Measurements from ENCODE around the gene TTLL3.

Gene TTLL3

DNA sequence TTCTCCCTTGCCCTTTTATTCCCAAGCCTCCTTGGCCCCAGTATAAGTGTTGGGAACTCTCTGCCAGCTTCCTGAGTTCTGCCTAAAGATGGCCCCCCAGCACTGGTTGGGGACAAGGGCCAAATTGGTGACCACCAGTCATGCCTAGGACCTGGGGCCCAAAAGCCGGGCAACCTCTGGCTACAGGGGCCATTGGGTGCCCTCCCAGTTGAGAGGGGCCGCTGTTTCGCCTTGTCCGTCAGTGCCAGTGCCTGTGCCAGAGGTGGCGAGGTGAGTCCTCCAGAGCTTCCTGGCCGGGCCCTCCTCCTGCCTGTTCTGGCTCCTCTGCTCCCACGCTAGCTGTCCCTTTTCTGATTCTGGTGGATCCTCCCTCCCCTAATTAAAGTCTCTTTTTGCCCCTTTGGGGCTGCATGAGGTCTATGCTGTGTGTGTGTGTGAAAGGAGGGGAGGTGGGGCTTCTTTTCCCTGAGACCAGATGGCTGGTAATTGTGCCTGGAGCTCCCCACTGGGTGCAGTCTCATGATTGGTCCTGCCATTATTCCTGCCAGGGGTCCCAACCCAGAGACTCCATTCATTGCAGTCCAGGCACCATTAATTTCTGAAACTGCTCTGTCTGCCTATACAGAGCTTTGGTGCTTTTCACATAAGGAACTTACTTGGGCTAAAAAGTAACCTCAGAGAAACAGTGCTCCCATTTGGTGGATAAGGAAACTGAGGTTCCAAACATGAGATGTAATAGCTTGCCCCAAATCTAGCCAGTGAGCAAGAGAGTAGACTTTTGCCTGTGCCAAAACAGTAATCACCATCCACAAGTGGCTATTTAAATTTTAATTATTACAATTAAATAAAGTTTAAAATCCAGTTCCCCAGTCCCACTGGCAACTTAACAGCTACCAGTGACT is 3.1 kb upstream of the TTLL3 start:
- no peak for DNase-seq (ENCODE audit: low read depth)

DNA sequence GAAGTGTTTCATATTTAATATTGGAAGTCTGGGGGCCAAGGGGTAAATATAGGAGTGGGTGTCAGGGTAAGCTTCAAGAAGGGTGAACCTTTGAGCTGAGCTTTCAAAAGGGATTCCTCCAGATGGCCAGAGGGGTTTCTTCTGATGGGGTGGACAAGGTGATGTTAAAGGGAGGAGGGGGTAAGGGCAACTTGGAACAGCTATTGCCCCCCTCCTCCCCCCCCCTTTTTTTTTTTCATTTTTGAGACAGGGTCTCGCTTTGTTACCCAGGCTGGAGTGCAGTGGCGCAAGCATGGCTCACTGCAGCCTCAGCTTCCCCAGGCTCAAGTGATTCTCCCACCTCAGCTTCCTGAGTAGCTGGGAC is 2.1 kb upstream of the TTLL3 start:
- DNase-seq (ENCODE audit: low read depth): no peak

DNA sequence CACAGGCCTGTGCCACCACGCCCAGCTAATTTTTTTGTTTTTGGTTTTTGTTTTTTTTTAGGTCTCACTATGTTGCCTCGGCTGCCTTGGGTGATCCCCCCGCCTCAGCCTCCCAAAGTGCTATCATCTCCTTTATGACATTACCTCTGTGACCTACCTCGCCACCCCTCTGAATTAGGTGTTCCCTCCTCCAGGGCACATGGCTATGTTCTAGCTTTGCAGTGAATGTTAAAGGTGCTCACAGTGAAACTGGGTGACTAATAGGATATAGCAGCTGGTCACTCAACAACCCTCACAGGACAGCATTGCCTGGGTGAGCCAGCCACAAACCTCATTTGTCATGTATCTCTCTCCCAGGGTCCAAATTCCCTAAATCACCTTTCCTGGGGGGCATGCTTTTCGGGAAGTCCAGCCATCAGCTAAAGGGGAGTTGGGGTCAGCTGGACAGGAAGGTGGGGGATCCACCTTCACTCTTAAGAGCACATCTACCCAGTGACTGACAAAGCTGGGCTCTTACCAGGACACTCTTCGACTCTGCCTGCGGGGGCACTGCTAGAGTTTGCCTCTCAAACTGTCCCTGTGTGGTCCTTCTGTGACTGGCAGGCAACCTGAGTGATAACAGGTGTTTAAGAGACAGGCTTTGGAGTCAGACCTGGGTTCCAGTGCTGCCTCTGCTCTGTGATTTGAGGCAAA is 1.6 kb upstream of the TTLL3 start:
- DNase-seq (ENCODE audit: low read depth): peak; percentile 20

DNA sequence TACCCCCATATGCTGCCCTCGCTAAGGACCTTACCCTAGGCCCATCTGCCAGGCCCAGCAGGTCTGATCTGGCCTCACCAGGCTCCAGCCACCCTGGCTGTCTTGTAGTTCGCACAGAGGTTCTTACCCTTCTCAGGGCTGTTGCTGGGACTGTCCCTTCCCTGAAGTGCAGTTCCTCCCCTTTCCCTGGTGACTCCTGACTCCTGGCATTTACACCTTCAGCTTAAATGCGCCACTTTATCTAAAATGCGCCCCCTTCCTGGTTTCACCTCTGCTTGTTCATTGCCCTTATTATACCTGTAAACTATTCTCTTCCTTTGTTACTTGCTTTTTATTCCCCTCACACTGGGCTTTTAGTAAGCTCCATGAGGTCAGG is 835 bp upstream of the TTLL3 start:
- DNase-seq (ENCODE audit: low read depth): no peak

DNA sequence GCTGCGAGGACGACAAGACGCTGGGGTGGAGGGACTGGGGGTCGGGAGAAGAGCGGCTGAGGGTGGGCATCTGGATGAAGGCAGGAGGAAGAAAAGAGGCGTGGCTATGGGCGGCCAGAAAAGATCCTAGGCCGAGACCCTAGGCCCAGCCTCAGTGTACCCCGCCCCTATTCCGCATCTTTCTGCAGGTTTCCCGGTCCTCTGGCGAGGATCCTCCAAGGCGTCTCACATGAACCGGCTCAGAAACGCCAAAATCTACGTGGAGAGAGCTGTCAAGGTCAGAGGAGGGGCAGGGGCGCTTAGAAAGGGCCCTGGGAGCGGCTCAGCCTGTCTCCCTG is 340 bp downstream of the TTLL3 start:
- DNase-seq (ENCODE audit: low read depth): no peak

DNA sequence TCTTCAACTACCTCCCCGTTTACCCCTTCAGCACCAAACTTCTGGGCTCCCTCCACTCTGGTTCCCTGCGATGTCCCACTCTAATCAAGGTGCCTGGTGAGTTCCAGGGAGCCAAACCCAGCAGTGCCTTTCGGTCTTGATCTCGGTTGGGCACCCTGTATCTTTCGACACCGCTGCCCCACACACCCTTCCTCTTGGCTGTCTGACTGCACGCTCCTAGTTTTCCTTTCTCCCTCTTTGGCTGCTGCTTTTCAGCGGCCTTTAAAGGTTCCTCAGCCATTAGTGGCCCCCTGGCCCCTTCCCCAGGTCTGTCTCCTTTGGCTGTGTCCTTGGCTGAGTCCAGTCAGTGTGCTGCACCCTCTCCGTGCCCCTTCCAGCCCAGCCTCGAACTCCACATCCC is 784 bp downstream of the TTLL3 start:
- DNase-seq (ENCODE audit: low read depth): no peak

DNA sequence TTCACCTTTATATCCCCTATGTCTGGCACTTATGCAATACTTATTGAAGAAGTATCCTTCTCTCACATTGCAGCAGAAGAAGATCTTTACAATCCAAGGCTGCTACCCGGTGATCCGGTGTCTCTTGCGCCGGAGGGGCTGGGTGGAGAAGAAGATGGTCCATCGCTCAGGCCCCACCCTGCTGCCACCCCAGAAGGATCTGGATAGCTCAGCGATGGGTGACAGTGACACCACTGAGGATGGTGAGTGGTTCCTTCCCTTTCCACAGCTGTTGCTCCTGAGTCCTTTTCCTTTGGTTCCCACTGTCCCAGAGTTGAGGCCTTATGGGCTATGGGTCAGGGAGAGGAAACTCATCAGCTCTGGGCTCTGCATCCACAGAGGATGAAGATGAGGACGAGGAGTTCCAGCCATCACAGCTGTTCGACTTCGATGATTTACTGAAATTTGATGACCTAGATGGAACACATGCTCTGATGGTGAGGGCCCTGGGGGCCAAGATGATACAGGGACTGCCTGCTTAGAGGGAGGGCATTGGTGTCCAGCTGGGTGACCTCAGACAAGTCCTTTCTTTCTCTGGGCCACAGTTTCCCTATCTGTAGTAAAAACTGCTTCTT is 2.9 kb downstream of the TTLL3 start:
- DNase-seq (ENCODE audit: low read depth): no peak

DNA sequence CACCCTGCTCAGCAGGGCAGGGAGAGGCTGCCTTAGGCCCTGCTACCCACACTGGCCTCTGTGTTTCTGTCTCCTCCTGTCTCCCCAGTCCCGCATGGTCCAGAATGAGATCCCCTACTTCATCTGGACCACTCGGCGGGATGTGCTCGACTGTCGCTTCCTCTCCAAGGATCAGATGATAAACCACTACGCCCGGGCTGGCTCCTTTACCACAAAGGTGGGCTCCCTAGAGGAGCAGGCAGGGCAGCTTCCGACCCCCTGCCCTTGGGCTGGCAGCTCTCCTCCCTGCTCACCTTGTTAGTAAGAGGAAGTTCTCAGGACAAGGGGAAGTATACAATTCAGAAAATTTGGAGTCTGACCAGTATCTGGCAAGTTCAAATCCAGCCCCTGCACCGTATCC is 5.9 kb downstream of the TTLL3 start:
- DNase-seq (ENCODE audit: low read depth): no peak

DNA sequence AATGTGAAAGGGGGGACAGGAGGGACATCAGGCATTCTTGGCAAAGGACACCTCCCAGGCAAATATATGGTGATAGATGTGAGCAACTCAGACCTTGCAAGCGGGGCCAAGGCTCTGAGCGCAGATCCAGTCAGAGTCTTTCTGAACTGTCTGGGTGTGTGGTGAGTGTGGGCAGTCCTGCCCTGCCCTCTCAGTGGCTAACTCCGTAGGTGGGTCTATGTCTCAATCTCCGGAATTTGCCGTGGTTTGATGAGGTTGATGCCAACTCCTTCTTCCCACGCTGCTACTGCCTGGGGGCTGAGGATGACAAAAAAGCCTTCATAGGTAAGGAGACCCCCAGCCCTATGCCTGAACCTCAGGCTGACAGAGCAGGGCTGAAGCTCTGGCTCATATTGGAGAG is 7.4 kb downstream of the TTLL3 start:
- DNase-seq (ENCODE audit: low read depth): no peak

DNA sequence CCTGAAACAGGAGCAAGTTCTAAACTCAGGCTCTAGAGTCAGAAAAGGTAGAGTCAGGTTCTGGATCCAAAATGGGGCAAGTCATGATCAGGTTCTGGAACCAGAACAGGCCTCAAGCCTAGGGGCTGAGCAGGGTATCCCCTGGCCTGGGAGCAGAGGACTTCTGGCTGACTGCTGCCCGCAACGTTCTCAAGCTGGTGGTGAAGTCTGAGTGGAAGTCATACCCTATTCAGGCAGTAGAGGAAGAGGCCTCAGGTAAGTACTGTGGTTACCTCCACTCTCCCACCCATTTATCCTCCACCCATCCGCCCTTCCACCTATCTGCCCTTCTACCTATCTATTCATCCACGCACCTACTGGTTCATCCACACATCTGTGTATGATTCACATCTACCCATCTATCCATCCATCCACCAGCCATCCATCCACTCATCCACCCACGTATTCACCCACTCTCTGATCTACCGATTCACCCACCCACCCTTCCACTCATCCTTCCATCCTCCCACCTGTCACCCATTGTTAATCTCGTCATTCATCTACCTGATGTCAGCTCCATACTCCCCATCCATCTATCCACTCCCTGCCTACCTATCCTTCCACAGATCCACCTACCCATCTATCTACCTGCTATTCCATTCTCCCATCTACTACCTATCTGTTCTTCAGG is 8.7 kb downstream of the TTLL3 start:
- no peak for DNase-seq (ENCODE audit: low read depth)

DNA sequence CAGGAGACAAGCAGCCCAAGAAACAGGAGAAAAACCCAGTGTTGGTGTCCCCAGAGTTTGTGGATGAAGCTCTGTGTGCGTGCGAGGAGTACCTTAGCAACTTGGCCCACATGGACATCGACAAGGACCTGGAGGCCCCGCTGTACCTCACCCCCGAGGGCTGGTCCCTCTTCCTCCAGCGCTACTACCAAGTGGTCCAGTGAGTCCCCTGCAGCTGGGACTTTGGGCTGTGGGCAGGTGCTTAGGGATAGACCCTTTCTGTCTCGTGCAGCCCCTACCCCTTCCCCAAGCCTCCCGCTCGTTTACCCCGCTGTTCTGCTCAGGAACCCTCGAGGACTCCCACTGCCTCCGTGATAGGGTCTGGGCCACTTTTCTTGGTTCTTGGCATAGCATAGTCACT is 10.5 kb downstream of the TTLL3 start:
- DNase-seq (ENCODE audit: low read depth): no peak

DNA sequence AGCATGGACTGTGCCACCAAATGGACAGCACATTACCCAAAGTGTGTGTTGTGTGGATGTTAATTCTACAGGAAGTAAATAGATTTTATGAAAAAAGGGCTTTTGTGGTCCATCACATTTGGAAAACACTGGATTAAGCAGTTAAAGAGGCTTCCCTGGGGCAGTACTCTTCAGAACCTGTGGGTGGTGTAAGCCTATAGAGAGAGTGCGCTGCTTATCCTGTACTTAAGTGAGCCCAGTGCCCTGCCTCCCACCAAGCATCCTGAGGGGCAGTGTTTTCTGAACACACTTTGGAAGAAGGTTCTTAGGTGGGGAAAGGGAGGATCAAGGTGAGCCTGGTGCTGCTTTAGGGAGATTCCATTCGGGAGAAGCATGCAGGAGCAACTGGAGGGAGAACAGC is 10.9 kb downstream of the TTLL3 start:
- no peak for DNase-seq (ENCODE audit: low read depth)

DNA sequence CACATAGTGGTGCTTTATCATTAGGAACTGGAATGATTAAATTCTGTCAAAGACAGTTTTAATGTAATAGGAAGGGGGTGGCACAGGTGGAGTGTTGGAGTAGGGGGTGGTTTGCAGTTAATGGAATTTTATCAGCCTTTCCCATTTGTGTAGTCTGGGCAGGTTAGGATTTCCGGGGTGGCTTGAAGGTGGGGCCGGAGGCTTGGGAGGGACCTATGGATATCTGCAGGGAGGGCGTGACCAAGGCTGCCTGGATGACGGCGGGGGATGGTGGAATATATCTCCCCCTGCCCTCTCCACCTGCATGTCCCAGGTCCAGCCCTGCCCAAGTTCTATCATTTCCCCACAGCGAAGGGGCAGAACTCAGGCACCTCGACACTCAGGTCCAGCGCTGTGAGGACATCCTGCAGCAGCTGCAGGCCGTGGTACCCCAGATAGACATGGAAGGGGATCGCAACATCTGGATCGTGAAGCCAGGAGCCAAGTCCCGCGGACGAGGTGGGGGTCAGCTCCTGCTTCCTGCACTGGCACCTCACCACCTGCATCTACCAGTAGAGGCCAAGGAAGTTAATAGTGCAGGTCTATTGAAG is 15.5 kb downstream of the TTLL3 start:
- DNase-seq (ENCODE audit: low read depth): no peak

DNA sequence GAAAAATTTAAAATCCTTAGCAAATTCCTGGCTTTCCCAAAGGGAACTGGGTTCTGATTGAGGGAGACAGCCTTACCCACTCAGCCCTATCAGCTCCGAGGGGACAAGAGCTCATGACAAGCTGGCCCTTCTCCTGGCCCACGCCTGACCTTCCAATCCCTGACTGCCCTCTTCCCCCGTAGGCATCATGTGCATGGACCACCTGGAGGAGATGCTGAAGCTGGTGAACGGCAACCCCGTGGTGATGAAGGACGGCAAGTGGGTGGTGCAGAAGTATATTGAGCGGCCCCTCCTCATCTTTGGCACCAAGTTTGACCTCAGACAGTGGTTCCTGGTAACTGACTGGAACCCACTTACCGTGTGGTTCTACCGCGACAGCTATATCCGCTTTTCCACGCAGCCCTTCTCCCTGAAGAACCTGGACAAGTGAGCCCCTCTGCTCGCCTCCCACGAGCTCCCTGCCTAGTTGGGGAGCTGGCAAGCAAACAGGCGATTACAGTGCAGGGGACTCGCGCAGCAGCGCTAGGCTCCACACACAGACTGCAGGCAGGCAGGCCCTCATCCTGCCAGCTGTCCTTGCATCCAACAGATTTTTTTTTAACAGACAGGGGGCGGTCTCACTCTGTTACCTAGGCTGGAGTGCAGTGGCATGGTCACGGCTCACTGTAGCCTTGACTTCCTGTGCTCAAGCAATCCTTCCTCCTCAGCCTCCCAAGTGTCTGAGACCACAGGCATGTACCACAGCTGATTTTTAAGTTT is 16.9 kb downstream of the TTLL3 start:
- DNase-seq (ENCODE audit: low read depth): no peak

DNA sequence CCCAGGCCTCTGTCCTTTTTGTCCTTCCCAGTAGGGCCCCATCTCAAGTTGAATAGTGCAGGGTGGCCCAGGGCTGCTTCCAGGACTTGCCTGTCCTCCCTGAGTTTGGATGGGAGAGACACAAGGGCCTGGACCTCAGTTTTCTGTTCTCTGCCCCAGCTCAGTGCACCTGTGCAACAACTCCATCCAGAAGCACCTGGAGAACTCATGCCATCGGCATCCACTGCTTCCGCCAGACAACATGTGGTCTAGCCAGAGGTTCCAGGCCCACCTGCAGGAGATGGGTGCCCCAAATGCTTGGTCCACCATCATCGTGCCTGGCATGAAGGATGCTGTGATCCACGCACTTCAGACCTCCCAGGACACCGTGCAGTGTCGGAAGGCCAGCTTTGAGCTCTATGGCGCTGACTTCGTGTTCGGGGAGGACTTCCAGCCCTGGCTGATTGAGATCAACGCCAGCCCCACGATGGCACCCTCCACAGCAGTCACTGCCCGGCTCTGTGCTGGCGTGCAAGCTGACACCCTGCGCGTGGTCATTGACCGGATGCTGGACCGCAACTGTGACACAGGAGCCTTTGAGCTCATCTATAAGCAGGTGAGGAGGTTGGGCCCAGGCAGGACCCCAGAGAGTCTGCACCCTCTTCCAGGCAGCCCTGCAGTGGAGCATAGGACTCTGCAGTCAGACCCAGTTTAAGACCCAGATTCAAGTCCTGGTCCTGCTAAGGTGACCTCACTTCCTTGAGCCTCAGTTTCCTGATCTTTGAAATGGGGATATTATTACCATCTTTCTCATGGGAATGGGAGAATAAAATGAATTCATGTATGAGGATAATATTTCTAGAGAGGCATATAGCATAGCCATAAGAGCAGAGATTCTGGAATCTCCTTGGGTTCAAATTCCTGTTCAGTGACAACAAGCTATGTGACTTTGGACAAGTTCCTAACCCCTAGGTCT is 19.0 kb downstream of the TTLL3 start:
- no peak for DNase-seq (ENCODE audit: low read depth)

DNA sequence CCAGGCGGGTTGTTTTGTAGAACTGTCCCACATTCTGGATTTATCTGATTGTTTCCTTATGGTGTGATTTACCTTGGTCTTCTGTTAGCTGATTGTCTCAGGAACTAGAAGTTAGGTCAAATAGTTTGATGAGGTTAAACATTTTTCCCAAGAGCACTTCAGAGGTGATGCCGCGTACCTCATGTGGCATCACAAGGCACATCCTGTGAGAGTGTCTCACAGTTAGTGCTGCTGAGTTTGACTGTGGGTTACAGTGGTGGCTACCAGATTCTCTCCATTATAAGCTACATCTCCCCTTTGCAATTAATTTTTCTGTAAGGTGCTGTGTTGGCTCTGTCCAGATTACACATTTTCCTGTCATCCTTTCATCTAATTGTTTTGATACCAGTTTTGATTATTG is 21.2 kb downstream of the TTLL3 start:
- DNase-seq (ENCODE audit: low read depth): no peak

DNA sequence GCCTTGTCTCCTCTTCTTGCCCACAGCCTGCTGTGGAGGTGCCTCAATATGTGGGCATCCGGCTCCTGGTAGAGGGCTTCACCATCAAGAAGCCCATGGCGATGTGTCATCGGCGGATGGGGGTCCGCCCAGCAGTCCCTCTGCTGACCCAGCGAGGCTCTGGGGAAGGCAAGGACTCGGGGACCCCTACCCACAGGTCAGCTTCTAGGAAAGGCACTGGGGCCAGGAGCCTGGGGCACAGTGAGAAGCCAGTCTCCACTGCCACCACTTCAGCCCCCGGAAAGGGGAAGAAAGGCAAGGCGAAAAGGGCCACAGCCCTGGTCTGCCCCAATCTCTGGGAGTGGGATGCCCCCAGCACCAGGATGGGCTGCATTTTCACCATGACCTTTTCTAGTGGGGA is 23.0 kb downstream of the TTLL3 start:
- no peak for DNase-seq (ENCODE audit: low read depth)

DNA sequence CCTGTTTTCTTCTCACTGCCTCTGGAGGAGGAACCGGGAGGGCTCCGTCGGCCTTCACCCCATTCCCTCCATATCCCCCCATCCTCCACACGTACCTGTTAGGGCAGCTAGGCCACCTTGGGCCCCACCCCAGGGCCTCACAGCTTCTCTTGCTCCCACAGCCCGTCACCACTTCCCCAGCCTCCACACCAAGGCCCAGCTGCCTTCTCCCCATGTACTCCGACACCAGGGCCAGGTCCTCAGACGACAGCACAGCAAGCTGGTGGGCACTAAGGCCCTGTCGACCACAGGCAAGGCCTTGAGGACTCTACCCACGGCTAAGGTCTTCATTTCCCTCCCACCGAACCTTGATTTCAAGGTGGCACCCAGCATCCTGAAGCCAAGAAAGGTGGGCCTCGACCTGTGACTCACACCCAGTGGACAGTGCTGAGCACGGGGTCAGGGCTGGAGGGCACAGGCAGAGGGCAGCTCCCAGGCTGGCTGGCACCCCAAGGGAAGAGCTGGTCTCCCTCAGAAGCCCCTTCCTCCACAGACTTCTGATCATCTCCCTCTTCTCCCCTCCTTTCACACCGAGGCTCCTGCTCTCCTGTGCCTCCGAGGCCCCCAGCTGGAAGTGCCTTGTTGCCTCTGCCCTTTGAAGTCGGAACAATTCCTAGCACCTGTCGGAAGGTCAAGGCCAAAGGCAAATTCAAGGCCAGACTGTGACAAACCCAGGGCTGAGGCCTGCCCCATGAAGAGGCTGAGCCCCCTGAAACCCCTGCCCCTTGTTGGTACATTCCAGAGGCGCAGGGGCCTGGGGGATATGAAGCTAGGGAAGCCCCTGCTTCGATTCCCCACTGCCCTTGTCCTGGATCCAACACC is 24.7 kb downstream of the TTLL3 start:
- no peak for DNase-seq (ENCODE audit: low read depth)

DNA sequence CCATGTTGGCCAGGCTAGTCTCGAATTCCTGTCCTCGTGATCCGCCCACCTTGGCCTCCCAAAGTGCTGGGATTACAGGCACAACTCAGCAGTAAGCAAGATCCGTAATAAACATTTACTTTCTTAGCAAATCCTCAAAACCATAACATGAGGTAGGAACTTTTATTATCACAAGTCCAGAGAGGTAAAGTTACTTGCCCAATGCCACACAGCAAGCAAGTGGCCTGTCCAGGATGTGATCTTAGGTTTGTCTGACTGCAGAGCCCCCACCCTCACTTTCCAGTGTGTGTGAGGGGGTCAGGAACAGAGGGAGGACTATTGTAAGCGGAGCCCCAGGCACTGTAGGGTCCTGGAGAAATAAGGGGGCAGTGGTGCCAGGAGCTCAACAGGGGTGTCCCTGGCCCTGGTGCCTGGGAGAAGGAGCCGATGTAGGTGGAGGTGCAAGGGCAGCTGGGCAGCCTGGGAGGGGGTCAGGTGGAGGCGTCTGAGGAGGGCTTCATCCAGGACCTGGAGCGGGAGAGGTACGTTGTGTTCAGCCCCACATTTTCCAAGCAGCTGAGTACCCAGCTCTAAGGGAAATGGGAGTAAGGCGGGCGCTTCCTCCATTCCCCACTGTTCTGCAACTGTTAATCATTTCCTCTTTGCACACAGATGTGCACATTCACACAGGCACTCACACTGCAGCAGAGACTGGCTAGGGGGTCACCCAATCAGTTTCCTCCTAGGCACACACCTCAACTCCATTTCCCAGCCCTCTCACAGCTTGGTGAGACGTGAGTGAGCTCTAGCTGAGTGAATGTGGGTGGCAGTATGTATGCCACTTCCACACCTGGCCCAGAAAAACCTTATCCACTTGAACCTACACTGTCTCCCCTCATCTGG is 27.9 kb downstream of the TTLL3 start:
- DNase-seq (ENCODE audit: low read depth): no peak
